Measurements from ENCODE around the gene SLC25A43.

Gene SLC25A43

DNA sequence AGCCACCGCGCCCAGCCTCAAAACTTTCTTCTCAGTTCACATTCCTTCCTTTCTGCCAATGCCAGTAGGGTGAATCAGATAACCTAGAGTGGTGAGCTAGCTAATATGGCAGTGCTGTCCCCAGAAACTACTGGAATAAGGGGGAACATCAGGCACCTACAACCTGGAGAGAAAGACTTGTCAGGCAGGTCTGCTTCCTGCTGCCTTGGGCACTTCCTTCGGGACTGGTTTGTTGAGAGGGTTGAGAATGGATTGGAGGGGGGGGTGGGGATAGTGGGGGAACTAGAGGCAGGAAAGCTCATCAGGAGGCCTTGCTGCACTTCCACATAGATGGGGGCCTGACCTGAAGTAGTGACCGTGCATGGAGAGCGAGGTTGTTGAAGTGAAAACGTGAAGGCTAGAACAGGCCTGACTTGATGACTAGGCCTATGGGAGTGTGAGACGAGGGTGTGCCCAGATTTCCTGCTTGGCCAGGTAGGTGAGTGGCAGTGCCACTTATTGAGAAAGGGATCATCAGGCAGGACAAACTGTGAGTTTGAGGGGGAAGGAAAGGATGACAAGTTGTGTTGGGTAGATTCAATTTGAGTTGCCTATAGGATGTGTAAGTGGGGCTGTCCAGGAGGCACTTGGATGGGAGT is 102.5 kb downstream of the SLC25A43 start:
- Histone ChIP-seq H3K9me2 (replicated peaks; ENCODE audit: insufficient read depth, low read length) (no peaks in the 10 kb centered on the region), H3K9ac (ENCODE audit: low read length) (no peak overlapping the region), H2AFZ (ENCODE audit: low read length) (no peak overlapping the region), H3K9me3 (replicated peaks; ENCODE audit: insufficient read depth, low read length) (no peaks in the 10 kb centered on the region), H4K20me1 (ENCODE audit: insufficient read depth, low read length) (no peaks in the 10 kb centered on the region), H3K36me3 (replicated peaks; ENCODE audit: insufficient read depth, low read length) (no peaks in the 10 kb centered on the region), H3K4me1 (ENCODE audit: low read length) (peaks cover 9% of the 10 kb centered on the region), H3K27ac (ENCODE audit: low read length) (no peak overlapping the region), H3K4me3 (ENCODE audit: low read length) (no peak overlapping the region), H3K79me2 (ENCODE audit: low read length) (no peaks in the 10 kb centered on the region), H3K4me2 (ENCODE audit: low read depth, low read length) (no peak overlapping the region), H3K27me3 (replicated peaks; ENCODE audit: insufficient read depth, low read length) (no peaks in the 10 kb centered on the region), H3F3A (ENCODE audit: insufficient read depth, low read length) (no peaks in the 10 kb centered on the region)
- DNase-seq: no peak
- TF ChIP-seq, protein P1, sequence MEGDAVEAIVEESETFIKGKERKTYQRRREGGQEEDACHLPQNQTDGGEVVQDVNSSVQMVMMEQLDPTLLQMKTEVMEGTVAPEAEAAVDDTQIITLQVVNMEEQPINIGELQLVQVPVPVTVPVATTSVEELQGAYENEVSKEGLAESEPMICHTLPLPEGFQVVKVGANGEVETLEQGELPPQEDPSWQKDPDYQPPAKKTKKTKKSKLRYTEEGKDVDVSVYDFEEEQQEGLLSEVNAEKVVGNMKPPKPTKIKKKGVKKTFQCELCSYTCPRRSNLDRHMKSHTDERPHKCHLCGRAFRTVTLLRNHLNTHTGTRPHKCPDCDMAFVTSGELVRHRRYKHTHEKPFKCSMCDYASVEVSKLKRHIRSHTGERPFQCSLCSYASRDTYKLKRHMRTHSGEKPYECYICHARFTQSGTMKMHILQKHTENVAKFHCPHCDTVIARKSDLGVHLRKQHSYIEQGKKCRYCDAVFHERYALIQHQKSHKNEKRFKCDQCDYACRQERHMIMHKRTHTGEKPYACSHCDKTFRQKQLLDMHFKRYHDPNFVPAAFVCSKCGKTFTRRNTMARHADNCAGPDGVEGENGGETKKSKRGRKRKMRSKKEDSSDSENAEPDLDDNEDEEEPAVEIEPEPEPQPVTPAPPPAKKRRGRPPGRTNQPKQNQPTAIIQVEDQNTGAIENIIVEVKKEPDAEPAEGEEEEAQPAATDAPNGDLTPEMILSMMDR (IDR thresholded peaks at IDR 0.05; ENCODE audit: low read length): no peak
- TF ChIP-seq EZH2phosphoT487 (IDR thresholded peaks at IDR 0.05; ENCODE audit: low read length): no peak

DNA sequence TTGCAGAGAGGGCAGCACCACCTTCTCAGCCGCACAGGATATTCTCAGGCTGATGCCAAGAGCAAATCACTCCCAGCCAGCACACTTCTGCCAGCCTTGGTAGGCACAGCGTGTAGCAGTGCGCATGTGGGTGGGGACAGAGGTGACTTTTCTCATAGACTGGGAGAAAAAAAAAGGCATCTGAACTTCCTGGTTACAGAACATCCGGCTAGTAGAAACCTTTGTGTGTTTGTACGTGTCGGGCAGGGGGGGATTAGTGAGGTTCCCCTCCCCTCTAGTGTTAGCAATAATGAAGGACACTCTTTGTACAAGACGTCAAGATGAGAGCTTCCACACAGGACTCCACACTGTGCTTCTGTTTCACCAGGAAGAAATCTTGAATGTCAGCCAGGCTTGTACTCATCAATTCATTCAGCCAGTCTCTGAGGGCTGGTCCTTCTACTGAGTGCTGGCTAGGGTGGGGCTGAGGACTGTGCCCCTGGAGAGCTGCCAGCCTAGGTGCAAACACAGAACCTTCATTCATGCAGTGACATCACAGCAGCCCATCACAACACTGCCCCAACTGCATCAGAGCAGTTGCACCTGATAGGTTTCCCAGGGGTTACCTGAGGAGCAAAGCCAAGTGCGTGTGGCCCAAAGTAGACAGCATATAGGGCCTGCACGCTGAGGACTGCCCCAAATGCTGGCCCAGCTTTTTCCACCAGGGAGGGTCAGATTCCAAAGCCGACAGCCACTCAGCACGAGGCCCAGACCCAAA is 103.8 kb downstream of the SLC25A43 start:
- H3K27me3 ChIP-seq (replicated peaks; ENCODE audit: insufficient read depth, low read length): no peaks in the 10 kb centered on the region
- H3K27ac ChIP-seq (ENCODE audit: low read length): no peak overlapping the region
- H2AFZ ChIP-seq (ENCODE audit: low read length): no peak overlapping the region
- TF ChIP-seq EZH2phosphoT487 (IDR thresholded peaks at IDR 0.05; ENCODE audit: low read length) (no peak), EZH2 (optimal IDR thresholded peaks at IDR 0.05; ENCODE audit: low read depth, low read length) (no peak)
- TF ChIP-seq, protein P1 (IDR thresholded peaks at IDR 0.05; ENCODE audit: low read length): no peak
- no peaks in the 10 kb centered on the region for H3K36me3 ChIP-seq (replicated peaks; ENCODE audit: insufficient read depth, low read length)
- H3K4me2 ChIP-seq (ENCODE audit: low read depth, low read length): no peak overlapping the region
- no peak overlapping the region for H3K9ac ChIP-seq (ENCODE audit: low read length)
- no peak overlapping the region for H3K4me3 ChIP-seq (ENCODE audit: low read length)
- H3F3A ChIP-seq (ENCODE audit: insufficient read depth, low read length): no peaks in the 10 kb centered on the region
- no peaks in the 10 kb centered on the region for H3K4me1 ChIP-seq (ENCODE audit: low read length)
- no peaks in the 10 kb centered on the region for H3K9me3 ChIP-seq (replicated peaks; ENCODE audit: insufficient read depth, low read length)
- no peaks in the 10 kb centered on the region for H4K20me1 ChIP-seq (ENCODE audit: insufficient read depth, low read length)
- no peaks in the 10 kb centered on the region for H3K9me2 ChIP-seq (replicated peaks; ENCODE audit: insufficient read depth, low read length)
- DNase-seq: no peak
- no peaks in the 10 kb centered on the region for H3K79me2 ChIP-seq (ENCODE audit: low read length)

DNA sequence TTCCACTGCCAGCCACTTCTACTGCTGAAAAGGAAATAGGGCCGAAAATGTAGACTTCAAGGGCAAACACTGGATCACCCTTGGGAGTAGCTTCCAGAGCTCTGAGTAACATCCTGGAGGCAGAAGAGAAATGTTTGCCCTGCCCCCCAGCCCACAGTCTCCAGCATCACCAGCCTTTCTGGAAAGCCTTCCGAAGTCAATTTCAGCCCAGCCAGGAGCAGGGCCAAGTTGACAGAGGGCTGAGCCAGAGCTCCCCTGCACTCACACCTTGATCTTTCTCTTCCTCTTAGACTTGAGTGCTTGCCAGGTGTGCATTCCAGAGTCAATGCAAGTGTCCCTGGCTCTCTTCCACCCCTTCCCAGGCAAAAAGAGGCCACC is 104.3 kb downstream of the SLC25A43 start:
- no peaks in the 10 kb centered on the region for H3K27me3 ChIP-seq (replicated peaks; ENCODE audit: insufficient read depth, low read length)
- H3K4me3 ChIP-seq (ENCODE audit: low read length): no peak overlapping the region
- H3K9ac ChIP-seq (ENCODE audit: low read length): no peak overlapping the region
- TF ChIP-seq, protein P1 (IDR thresholded peaks at IDR 0.05; ENCODE audit: low read length): no peak
- no peak for TF ChIP-seq EZH2 (optimal IDR thresholded peaks at IDR 0.05; ENCODE audit: low read depth, low read length)
- no peak for TF ChIP-seq EZH2phosphoT487 (IDR thresholded peaks at IDR 0.05; ENCODE audit: low read length)
- H2AFZ ChIP-seq (ENCODE audit: low read length): no peak overlapping the region
- H3F3A ChIP-seq (ENCODE audit: insufficient read depth, low read length): no peaks in the 10 kb centered on the region
- no peak for DNase-seq
- no peaks in the 10 kb centered on the region for H4K20me1 ChIP-seq (ENCODE audit: insufficient read depth, low read length)
- no peak overlapping the region for H3K27ac ChIP-seq (ENCODE audit: low read length)
- no peak overlapping the region for H3K4me2 ChIP-seq (ENCODE audit: low read depth, low read length)
- no peaks in the 10 kb centered on the region for H3K79me2 ChIP-seq (ENCODE audit: low read length)
- H3K36me3 ChIP-seq (replicated peaks; ENCODE audit: insufficient read depth, low read length): no peaks in the 10 kb centered on the region
- no peaks in the 10 kb centered on the region for H3K9me3 ChIP-seq (replicated peaks; ENCODE audit: insufficient read depth, low read length)
- no peaks in the 10 kb centered on the region for H3K4me1 ChIP-seq (ENCODE audit: low read length)
- no peaks in the 10 kb centered on the region for H3K9me2 ChIP-seq (replicated peaks; ENCODE audit: insufficient read depth, low read length)

Measured in MM.1S (cell line).